CD8-positive, alpha-beta memory T cell (primary cell): Measurements from ENCODE around the gene TTR. TPM values are rescaled to one million over a fixed set of nuclear protein-coding genes. Genes with fewer than 3 reads are reported as not detected.

Experiments
- CTCF ChIA-PET: fragments of 350-600 bp; sonication (Branson Sonifier 250); formaldehyde crosslinking; loops from one replicate; lab custom pipeline; 2021; ENCODE audit warnings: antibody characterized with exemption; lab: Charles Lee
- POLR2A ChIA-PET: fragments of 350-600 bp; sonication (Branson Sonifier 250); formaldehyde crosslinking; loops from one replicate; lab custom pipeline; 2021; ENCODE audit warnings: antibody characterized with exemption; lab: Charles Lee
- DNase-seq, 5 donors: peaks; one replicate each; pipeline versions ENCODE4 v3.0.0 to v3.0.0-alpha.2; 2020 to 2022; ENCODE audit warnings: mixed read lengths in 1 of 5
- H3K27ac ChIP-seq: one replicate; pipeline ENCODE4 v1.7.0; 2013; ENCODE audit warnings: low read depth, mild to moderate bottlenecking, low read length, moderate library complexity
- H3K27me3 ChIP-seq: 2 replicates; pipeline ENCODE4 v1.7.0; 2013; ENCODE audit warnings: low read length, mild to moderate bottlenecking; ENCODE audit not compliant: insufficient read depth, poor library complexity, severe bottlenecking
- H3K36me3 ChIP-seq: 2 replicates; pipeline ENCODE4 v1.7.0; 2013; ENCODE audit warnings: mild to moderate bottlenecking, low read length, moderate library complexity; ENCODE audit not compliant: insufficient read depth
- H3K4me1 ChIP-seq: 2 replicates; pipeline ENCODE4 v1.7.0; 2013; ENCODE audit warnings: mild to moderate bottlenecking, low read length, moderate library complexity; ENCODE audit not compliant: insufficient read depth
- H3K4me3 ChIP-seq: 2 replicates; pipeline ENCODE4 v1.7.0; 2013; ENCODE audit warnings: mild to moderate bottlenecking, low read length
- H3K9me3 ChIP-seq: 2 replicates; pipeline ENCODE4 v1.7.0; 2013; ENCODE audit warnings: mild to moderate bottlenecking, low read length
- H3K27ac Mint-ChIP-seq, 8 donors: one replicate each; pipeline ENCODE4 v1.8.0; 2020 to 2021; ENCODE audit warnings: mixed read lengths in 8 of 8, mild to moderate bottlenecking in 6 of 8, inconsistent platforms in 3 of 8, moderate library complexity in 3 of 8
- H3K27me3 Mint-ChIP-seq, 2 donors: one replicate each; pipeline ENCODE4 v1.8.0; 2020 to 2021; ENCODE audit warnings: mixed read lengths in 2 of 2, mild to moderate bottlenecking in 1 of 2, moderate library complexity in 1 of 2
- H3K36me3 Mint-ChIP-seq, 3 donors: one replicate each; pipeline ENCODE4 v1.8.0; 2020 to 2021; ENCODE audit warnings: mixed read lengths in 3 of 3, inconsistent platforms in 1 of 3, mild to moderate bottlenecking in 1 of 3
- H3K4me1 Mint-ChIP-seq, 3 donors: one replicate each; pipeline ENCODE4 v1.8.0; 2020 to 2021; ENCODE audit warnings: mixed read lengths in 3 of 3, inconsistent platforms in 1 of 3, mild to moderate bottlenecking in 1 of 3
- H3K4me3 Mint-ChIP-seq, 7 donors: one replicate each; pipeline ENCODE4 v1.8.0; 2020 to 2021; ENCODE audit warnings: mixed read lengths in 7 of 7, mild to moderate bottlenecking in 6 of 7, moderate library complexity in 4 of 7, inconsistent platforms in 2 of 7
- H3K9me3 Mint-ChIP-seq, 5 donors: one replicate each; pipeline ENCODE4 v1.8.0; 2020 to 2022; ENCODE audit warnings: mixed read lengths in 5 of 5, mild to moderate bottlenecking in 3 of 5, moderate library complexity in 2 of 5, inconsistent platforms in 1 of 5
- polyA plus RNA-seq: library from polyadenylated mRNA; unstranded; fragments of 300-500 nt; fragmentation: Illumina TruSeq; gene quantifications from one replicate; pipeline ENCODE4 v1.2.3, GENCODE V29; 2021
- total RNA-seq, 2 experiments: library from RNA; stranded (reverse); gene quantifications; one replicate each; pipeline ENCODE4 v1.2.3, GENCODE V29; 2021

Gene TTR
- total and polyA plus RNA-seq, 3 experiments from 2014 or later, result not detected

DNA sequence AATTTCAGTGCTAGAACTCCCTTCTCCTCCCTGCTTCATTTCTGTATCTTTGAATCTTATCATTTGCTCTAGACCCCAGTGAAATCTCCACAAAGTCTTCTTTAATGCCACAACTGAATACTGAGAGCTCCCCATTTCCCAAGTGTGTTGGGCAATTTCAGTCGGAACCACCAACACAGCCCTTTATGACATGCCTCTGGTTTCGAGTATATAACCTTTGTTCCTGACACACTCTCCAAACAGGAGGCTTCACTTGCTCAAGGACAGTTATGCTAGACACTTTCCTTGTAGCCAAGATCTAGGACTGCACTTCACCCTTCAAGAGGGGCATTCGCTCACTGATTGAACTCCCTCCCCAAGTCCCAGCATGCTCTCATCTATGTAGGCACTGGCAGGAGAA is 18.6 kb upstream of the TTR start:
- no peaks in the 10 kb centered on the region for H3K27me3 ChIP-seq
- POLR2A ChIA-PET, result no interaction called here
- DNase-seq, result no peak
- no peaks in the 10 kb centered on the region for H3K9me3 ChIP-seq
- H3K4me3 ChIP-seq, result no peak overlapping the region
- H3K4me1 ChIP-seq, result no peaks in the 10 kb centered on the region
- CTCF ChIA-PET, result no interaction called here
- no peaks in the 10 kb centered on the region for H3K4me1 Mint-ChIP-seq
- no peak overlapping the region for H3K4me3 Mint-ChIP-seq
- H3K36me3 Mint-ChIP-seq, result no peaks in the 10 kb centered on the region
- no peaks in the 10 kb centered on the region for H3K36me3 ChIP-seq
- H3K9me3 Mint-ChIP-seq, result no peaks in the 10 kb centered on the region
- H3K27ac ChIP-seq, result no peak overlapping the region
- H3K27ac Mint-ChIP-seq, result no peak overlapping the region
- H3K27me3 Mint-ChIP-seq, result peaks cover 3 to 8% of the 10 kb centered on the region in 2 donors

DNA sequence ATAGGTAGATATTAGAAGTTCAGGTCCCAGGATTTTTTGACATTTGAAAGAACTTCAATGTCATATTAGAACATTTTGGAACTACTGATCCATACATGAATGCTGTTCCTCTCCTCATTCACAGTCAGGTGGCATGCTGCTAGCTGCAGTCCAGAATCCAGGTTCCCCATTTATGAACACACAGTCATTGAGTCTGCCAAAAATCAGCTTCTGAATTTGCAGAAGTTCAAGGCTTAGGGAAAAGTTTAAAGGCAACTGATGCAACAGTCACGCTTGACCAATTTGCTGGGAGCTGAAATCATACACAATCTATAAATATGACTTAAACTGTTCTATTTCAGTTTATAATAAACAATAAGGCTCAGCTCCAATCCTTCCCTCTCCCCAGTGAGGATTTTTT is 17.3 kb upstream of the TTR start:
- Histone ChIP-seq H3K4me1 (no peaks in the 10 kb centered on the region), H3K4me3 (no peak overlapping the region), H3K27ac (no peak overlapping the region), H3K36me3 (no peaks in the 10 kb centered on the region), H3K9me3 (no peaks in the 10 kb centered on the region), H3K27me3 (no peaks in the 10 kb centered on the region)
- H3K9me3 Mint-ChIP-seq, result no peaks in the 10 kb centered on the region
- H3K27ac Mint-ChIP-seq, result no peak overlapping the region
- POLR2A ChIA-PET, result no interaction called here
- no peaks in the 10 kb centered on the region for H3K36me3 Mint-ChIP-seq
- H3K27me3 Mint-ChIP-seq, result peaks cover 3 to 8% of the 10 kb centered on the region in 2 donors
- no peak for DNase-seq
- CTCF ChIA-PET, result no interaction called here
- H3K4me3 Mint-ChIP-seq, result no peak overlapping the region
- H3K4me1 Mint-ChIP-seq, result no peaks in the 10 kb centered on the region

DNA sequence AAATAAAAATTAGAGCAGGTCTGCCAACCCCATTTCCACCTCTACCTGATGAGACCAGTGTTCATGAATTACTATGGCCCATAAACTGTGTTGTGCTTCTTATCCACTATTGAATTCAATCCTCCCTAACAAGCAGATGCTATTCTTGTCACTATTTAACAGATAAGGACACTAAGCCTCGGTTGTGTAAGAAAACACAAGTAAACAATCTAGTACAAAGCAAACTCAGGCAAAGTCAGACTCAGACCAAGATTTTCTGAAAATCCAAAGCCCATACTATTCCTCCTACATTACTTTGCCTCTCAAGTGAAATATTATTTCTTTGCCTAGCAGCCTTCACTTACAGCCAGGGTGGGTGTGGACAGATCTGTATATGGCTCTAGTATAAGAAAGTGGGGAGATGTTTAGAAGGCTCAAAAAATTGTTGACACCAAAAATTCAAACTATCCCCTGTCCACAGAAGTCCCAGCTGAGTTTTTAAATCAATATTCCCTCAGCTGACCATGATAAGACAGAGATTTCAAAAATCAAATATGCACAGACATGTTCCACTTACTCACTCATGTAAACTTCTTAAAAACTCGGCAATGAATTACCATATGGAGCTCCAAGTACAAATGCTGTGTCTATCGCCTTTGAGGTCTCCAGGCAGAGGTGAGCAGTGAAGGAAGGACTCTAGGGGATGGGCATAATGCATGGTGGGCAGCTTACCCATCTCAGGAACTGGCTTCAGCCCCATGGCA is 16.0 kb upstream of the TTR start:
- ChIA-PET POLR2A (no interaction called here), CTCF (no interaction called here)
- H3K27ac Mint-ChIP-seq, result no peak overlapping the region
- H3K4me3 Mint-ChIP-seq, result no peak overlapping the region
- Histone ChIP-seq H3K36me3 (no peaks in the 10 kb centered on the region), H3K27me3 (no peaks in the 10 kb centered on the region), H3K9me3 (no peaks in the 10 kb centered on the region), H3K4me3 (no peak overlapping the region), H3K4me1 (no peaks in the 10 kb centered on the region), H3K27ac (no peak overlapping the region)
- peaks cover 3 to 8% of the 10 kb centered on the region in 2 donors for H3K27me3 Mint-ChIP-seq
- no peak for DNase-seq
- no peaks in the 10 kb centered on the region for H3K9me3 Mint-ChIP-seq
- no peaks in the 10 kb centered on the region for H3K36me3 Mint-ChIP-seq
- H3K4me1 Mint-ChIP-seq, result no peaks in the 10 kb centered on the region

DNA sequence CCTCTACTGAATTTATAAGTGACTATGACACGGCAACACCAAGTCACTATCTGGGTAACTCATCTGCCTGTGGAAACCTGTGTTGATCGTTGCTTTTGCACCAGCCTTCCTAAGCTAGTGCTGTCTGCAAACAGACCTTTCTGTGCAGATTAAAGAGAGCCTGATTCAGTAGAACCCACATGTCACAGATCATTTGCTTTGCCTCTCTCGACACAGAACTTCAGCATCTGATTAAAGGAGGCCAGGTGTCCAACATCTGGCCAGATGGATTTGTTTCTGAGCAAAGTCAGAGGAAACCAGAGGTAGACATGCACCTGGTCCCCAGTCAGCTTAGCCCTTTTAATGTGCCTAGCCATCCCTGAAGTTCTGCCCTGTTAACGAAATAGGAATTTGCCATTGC is 15.0 kb upstream of the TTR start:
- peaks cover 3 to 7% of the 10 kb centered on the region in 2 donors for H3K27me3 Mint-ChIP-seq
- DNase-seq, result no peak
- no peaks in the 10 kb centered on the region for H3K36me3 Mint-ChIP-seq
- H3K4me3 Mint-ChIP-seq, result no peak overlapping the region
- no peaks in the 10 kb centered on the region for H3K4me1 Mint-ChIP-seq
- H3K27ac Mint-ChIP-seq, result no peak overlapping the region
- H3K4me1 ChIP-seq, result no peaks in the 10 kb centered on the region
- CTCF ChIA-PET, result no interaction called here
- no peaks in the 10 kb centered on the region for H3K27me3 ChIP-seq
- H3K9me3 ChIP-seq, result no peaks in the 10 kb centered on the region
- H3K9me3 Mint-ChIP-seq, result no peaks in the 10 kb centered on the region
- H3K27ac ChIP-seq, result no peak overlapping the region
- H3K4me3 ChIP-seq, result no peak overlapping the region
- no peaks in the 10 kb centered on the region for H3K36me3 ChIP-seq
- POLR2A ChIA-PET, result no interaction called here

DNA sequence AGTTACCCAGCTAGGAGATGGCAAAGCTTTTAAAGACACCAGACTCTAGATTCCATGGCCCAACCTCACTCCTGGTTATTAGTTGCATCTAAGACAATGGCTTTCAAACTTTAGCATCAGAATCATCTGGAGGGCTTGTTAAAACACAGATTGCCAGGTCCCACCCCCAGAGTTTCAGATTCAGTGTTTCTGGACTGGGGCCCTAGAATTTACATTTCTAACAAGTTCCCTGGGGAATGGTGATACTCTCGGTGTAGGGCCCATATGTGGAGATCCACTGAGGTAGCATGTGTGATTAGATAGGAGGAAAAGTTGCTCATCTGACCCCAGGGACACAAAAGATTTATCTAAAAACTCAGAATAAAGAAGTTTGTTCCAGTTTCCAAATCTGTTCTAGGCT is 14.5 kb upstream of the TTR start:
- H3K4me3 Mint-ChIP-seq, result no peak overlapping the region
- no peaks in the 10 kb centered on the region for H3K27me3 ChIP-seq
- H3K9me3 Mint-ChIP-seq, result no peaks in the 10 kb centered on the region
- peaks cover 3 to 4% of the 10 kb centered on the region in 2 donors for H3K27me3 Mint-ChIP-seq
- H3K36me3 Mint-ChIP-seq, result no peaks in the 10 kb centered on the region
- POLR2A ChIA-PET, result no interaction called here
- no peak overlapping the region for H3K27ac ChIP-seq
- no peaks in the 10 kb centered on the region for H3K4me1 ChIP-seq
- H3K27ac Mint-ChIP-seq, result no peak overlapping the region
- H3K4me3 ChIP-seq, result no peak overlapping the region
- H3K36me3 ChIP-seq, result no peaks in the 10 kb centered on the region
- no peak for DNase-seq
- CTCF ChIA-PET, result no interaction called here
- no peaks in the 10 kb centered on the region for H3K9me3 ChIP-seq
- no peaks in the 10 kb centered on the region for H3K4me1 Mint-ChIP-seq

DNA sequence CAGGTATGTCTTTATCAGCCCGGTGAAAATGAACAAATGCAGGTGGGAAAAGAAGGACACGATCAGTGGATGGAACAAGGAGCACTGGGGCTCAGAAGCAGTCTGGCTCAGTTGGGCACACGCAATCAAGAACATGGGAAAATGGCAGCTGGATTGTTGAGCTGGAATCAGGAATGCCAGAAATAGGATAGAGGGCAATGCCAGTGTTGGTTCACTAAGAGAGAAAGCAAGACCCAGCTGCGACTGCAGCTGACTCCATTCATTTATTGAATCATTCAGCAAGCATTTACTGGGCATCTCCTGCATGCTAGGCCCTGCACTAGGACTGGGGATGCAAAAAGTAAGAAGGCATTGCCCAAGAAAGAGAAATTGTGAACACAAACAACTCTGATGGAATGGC is 13.6 kb upstream of the TTR start:
- H3K4me3 ChIP-seq, result no peak overlapping the region
- ChIA-PET CTCF (no interaction called here), POLR2A (no interaction called here)
- Mint-ChIP-seq H3K27me3 (peaks cover 2 to 3% of the 10 kb centered on the region in 2 donors), H3K4me1 (no peaks in the 10 kb centered on the region), H3K36me3 (no peaks in the 10 kb centered on the region), H3K4me3 (no peak overlapping the region), H3K27ac (no peak overlapping the region), H3K9me3 (no peaks in the 10 kb centered on the region)
- H3K36me3 ChIP-seq, result no peaks in the 10 kb centered on the region
- H3K4me1 ChIP-seq, result no peaks in the 10 kb centered on the region
- no peak overlapping the region for H3K27ac ChIP-seq
- no peaks in the 10 kb centered on the region for H3K9me3 ChIP-seq
- no peaks in the 10 kb centered on the region for H3K27me3 ChIP-seq
- no peak for DNase-seq

DNA sequence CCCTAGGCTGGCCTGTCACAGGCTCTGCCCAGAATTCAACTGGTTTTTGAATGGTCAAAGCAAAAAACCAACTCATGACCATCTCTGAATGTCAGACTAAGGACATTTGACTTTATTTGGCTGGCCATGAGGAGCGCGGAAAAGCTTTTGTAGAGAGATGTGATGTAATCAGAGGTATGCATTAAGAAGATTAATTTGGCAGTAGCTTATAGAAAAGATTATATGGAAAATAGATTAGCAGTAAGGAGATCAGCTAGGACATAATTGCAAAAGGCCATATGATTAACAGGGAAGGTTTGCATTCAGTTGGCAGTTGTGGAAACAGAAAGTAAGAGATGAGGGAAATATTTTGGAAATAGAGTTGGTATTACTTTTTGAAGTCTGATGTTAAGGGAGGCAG is 12.3 kb upstream of the TTR start:
- H3K4me1 Mint-ChIP-seq, result no peaks in the 10 kb centered on the region
- no peaks in the 10 kb centered on the region for H3K36me3 Mint-ChIP-seq
- Histone ChIP-seq H3K4me1 (no peaks in the 10 kb centered on the region), H3K36me3 (no peaks in the 10 kb centered on the region), H3K27me3 (no peaks in the 10 kb centered on the region), H3K27ac (no peak overlapping the region), H3K4me3 (no peak overlapping the region), H3K9me3 (no peaks in the 10 kb centered on the region)
- peaks cover 0 to 4% of the 10 kb centered on the region in 2 donors for H3K27me3 Mint-ChIP-seq
- no peak overlapping the region for H3K4me3 Mint-ChIP-seq
- ChIA-PET POLR2A (no interaction called here), CTCF (no interaction called here)
- no peak overlapping the region for H3K27ac Mint-ChIP-seq
- no peak for DNase-seq
- H3K9me3 Mint-ChIP-seq, result no peaks in the 10 kb centered on the region

DNA sequence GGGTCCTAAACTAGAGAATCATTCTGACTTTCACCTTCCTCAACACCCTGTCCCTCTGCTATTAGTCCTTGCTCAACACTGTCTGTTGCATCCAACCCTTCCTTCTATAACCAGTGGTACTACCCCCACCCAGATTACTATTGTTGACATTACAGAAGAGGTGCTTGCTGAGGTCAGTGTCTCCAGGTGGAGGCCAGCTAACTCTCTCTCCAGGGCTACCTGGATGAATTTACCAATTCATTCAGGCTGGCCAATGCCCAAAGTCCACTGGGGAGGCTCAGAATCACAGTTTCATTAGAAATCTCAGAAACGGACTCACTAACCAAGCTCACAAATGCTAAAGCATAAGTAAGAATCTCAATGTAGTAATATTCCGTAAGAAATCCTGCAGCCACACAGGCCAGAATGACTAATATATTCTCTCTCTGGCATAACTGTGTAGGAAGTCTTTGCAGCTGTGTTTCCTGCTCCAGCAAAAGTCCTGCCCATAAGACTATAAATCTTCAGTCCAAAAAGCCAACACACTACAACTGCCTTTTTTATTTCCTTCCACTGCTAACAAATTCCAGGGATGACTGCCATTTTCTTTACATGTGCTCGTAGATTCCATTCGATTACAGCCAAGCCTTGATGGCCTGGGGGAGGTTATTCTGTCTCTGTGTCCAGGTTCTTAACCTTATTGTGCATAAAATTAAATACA is 10.0 kb upstream of the TTR start:
- Mint-ChIP-seq H3K27ac (no peak overlapping the region), H3K4me3 (no peak overlapping the region), H3K27me3 (peaks cover 0 to 4% of the 10 kb centered on the region in 2 donors), H3K9me3 (no peaks in the 10 kb centered on the region), H3K36me3 (no peaks in the 10 kb centered on the region), H3K4me1 (no peaks in the 10 kb centered on the region)
- no peak overlapping the region for H3K4me3 ChIP-seq
- ChIA-PET CTCF (no interaction called here), POLR2A (interaction anchor here (0.5 kb wide), 1 partner anchor 39 kb away, joined by 5 read pairs; no protein-coding TSS in a partner anchor)
- no peaks in the 10 kb centered on the region for H3K4me1 ChIP-seq
- no peak overlapping the region for H3K27ac ChIP-seq
- no peaks in the 10 kb centered on the region for H3K27me3 ChIP-seq
- no peak for DNase-seq
- no peaks in the 10 kb centered on the region for H3K9me3 ChIP-seq
- no peaks in the 10 kb centered on the region for H3K36me3 ChIP-seq
